RPMI8226 (cell line): ENCODE data around the gene NATD1.

Experiments used
- DNase-seq: peaks from one replicate; pipeline ENCODE4 v3.0.0-alpha.2; 2015

NATD1 gene

DNA sequence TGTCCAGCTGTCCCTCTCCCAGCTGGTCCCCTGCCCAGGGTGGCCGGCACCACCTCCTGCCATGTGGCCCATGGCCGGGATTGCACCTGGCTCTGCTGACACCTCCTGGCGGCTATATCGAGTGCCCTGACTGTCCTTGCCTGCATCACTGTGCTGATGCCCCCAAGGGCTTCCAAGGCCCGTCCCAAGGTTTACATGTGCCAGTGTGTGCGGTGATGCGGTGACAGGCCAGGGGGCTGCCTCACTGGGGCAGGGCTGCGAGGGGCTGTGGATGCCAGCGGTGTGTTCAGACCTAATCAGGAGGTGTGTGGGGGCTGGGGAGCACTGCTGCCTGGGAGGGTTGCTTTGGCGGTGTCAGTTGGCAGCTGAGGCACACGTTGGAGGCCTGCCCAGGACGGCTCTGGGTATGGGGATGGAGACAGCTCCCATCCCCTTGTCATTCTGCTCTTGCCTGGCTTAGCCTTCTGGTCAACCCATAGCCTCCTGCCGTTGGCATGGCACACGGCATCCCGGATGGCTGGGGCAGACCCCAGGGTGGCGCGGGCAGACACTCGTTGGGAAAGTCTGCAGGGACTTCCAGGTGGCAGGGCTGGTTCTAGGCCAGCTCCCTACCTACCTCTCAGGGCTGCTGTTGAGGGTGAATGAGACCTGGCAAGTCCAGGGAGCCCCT, 36.8 kb upstream of the NATD1 start:
- DNase-seq = no peak

DNA sequence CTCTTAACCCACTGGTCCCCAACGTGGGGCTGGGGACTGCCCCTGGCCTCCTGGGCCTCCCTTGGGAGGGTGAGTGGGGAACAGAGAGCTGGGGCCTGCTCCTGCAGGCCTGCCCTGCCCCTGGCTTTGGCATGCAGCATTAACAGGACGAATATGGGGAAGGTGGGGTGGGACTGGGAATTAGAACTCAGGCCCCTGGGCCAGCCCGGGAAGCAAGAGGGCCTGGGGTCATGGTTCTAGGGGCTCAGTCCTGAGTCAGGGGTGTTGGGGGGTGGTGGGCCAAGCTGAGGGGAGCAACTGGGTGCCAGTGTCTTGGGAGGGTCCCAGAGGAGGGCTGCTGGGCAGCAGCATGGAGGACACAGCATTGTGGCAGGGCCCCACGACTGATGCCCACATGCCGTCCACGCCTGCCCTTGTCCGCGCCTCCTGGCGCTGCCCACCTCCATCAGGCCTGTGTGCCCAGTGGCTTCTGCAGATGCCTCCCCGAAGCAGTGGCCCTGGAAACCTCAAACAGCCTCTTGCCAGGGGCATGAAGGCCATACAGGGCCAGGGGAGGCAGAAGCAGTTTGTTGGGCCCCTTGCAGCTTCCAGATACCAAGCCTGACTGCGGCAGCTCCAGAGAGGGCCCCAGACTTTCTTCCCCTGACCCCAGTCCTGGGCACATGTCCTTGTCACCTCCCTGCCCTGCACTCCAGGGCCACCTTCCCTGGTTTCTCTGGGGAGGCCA, 36.1 kb upstream of the NATD1 start:
- no peak for DNase-seq

DNA sequence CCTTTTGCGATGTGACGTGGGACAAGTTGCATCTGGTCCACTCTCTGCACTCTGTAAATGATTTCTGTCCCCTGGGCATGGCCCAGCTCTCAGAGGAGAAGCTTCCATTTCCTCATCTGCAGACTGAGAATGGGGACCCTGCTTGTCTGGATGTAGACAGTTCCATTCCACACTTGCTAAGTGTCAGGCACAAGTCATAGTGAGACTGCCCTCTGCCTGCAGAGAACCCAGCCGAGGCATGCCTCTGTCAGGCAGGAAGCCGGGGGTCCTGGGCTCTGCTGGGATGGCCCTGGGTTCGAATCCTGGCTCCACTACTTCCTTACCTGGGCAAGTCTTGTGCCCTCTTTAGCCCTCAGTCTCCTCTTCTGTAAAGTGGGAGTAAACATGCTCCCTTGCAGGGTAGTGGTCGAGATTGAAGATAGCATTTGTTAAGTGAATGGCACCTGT, 35.4 kb upstream of the NATD1 start:
- peak; percentile 37 for DNase-seq

GRCh38 chr17:21287703-21288449, 34.7 kb upstream of the NATD1 start:
- DNase-seq = peak; percentile 95

DNA sequence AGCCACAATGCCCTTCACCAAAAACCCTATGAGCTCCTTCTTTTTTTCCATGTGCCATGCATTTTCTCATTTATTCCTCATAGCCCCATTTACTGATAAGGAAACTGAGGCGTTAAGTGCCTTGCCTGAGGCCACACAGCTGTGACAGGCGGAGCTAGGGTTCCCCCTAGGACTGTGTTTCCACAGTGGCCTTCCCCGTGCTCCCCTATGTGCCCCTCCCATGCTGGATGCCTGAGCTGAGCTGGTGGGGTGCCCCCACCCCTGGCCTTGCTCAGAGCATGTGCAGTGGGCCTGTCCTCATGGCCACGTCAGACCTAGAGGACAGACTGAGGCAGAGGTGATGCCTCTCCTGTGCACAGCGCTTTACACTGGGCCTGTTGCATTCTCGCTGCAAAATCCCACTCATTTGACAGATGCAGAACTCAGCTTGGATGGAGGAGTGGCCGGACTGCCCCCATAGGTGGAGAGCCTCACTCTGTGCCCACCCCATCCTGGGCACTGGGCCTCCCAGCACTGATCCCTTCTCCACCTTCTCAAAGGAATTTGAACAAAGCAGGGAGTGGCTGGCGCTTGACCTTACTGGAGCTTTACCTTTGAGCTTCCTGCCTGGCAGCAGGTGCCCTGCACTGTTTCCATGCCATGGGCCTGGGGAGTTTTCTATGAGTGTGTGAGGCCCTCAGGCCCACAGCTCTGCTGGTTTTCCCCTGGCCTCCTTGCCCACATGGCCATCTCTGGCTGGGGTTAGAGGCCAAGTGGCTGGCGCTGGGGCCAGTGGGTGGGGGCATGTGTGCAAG, 33.9 kb upstream of the NATD1 start:
- no peak for DNase-seq

- DNase-seq = peak; percentile 22
These were observed 33.0 kb upstream of the NATD1 start for GRCh38 chr17:21286066-21286770.

- DNase-seq = peak; percentile 25
These were observed 32.2 kb upstream of the NATD1 start for GRCh38 chr17:21285164-21286065.

GRCh38 chr17:21284319-21285163, 31.3 kb upstream of the NATD1 start, which contains the start of gene MAP2K3:
Gene MAP2K3, plus strand, starts transcription at chr17:21284711. Its CDS starts 210 bp downstream, at chr17:21284921.
- DNase-seq = peak; percentile 97

DNA sequence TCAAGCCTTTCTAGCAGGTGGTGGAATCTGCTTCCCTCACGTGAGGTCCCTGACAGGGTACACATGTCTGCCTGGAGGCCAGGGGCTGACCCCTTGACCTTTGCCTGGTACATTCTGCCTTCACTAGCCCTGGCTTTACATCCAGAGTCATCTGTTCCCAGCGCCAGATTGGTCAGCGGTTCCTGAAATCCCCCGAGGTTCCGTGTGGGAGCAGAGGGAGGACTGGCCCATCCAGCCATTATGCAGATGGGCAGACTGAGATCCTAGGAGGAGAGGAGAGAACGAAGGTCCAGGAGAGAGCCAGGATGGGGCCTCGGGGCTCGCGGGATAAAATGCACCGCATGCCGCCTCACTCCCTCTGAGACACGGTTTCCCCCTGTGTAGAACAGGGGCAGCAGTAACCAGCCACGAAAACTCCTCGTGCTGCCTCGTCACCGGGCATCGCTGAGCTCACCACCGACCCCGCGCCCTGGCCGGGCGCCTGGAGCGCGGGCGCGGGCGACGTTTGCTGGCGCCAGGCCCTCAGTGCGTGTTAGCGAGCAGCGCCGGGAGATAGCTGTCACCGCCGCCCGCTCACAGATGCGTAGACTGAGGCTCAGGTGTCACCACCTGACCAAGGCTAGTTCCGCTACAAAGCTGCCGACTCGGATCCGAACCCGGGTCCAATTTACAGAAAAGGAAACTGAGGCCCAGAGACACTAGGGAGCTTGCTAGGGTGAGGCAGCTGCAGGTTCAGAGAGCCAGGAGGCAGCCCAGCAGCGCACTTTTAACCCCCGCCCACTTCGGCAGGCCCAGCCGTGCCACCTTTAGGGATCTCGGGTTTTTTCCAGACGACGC, 30.5 kb upstream of the NATD1 start:
- DNase-seq = peak; percentile 7

- DNase-seq = no peak
These were observed 29.6 kb upstream of the NATD1 start for GRCh38 chr17:21282850-21283249.

DNA sequence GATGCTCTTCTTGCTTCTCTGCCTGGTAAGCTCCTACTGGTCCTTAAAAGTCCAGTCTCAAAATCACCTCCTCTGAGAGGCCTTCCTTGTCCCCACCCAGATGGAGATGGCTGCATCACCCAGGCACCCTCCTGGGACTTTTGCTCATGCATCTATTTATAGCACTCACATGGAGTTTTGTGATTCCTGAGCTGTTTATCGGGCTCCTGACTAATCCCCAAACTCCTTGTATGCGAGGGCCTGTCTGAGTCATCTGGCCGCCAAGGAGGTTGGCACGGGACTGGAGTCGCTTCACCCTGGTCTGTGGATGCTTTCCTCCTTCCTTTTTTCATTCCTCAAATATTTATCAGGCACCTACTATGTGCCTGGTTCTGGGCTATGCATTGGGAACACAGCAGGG, 29.0 kb upstream of the NATD1 start:
- DNase-seq = no peak

GRCh38 chr17:21280081-21280518, 26.9 kb upstream of the NATD1 start:
- DNase-seq = peak; percentile 85

DNA sequence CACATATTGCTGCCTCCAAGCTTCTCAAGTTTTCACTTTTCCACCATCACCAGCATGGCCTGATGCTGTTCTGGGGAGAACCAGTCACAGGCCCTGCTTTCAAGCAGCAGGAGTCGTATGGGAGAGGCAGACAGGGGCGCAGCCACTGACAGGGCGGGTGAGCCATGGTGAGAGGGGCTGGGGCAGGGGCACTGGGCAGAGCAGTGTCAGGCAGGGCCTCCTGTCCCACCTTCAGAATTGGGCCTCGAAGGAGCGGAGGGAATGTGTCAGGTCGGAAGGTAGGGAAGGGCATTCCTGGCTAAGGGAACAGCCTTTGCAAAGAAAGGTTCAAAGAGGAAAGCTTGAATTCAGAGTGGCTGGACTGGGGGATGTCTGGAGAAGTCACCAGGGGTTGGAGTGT, 26.4 kb upstream of the NATD1 start:
- no peak for DNase-seq

DNA sequence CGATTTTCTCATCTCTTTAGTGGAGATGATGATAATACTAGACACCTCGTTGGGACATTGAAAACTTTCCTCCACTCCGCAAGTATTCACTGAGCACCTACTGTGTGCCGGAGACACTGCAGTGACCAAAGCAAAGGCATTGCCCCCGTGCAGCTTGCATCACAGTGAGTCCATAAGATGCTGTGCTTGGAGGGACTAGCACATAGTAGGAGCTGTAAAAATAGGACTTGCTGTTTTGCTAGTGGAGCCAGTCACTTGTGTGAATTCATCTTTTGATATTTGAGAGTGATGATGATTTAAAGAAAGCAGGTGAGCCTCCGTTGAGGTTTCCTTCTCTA, 26.0 kb upstream of the NATD1 start:
- no peak for DNase-seq

DNA sequence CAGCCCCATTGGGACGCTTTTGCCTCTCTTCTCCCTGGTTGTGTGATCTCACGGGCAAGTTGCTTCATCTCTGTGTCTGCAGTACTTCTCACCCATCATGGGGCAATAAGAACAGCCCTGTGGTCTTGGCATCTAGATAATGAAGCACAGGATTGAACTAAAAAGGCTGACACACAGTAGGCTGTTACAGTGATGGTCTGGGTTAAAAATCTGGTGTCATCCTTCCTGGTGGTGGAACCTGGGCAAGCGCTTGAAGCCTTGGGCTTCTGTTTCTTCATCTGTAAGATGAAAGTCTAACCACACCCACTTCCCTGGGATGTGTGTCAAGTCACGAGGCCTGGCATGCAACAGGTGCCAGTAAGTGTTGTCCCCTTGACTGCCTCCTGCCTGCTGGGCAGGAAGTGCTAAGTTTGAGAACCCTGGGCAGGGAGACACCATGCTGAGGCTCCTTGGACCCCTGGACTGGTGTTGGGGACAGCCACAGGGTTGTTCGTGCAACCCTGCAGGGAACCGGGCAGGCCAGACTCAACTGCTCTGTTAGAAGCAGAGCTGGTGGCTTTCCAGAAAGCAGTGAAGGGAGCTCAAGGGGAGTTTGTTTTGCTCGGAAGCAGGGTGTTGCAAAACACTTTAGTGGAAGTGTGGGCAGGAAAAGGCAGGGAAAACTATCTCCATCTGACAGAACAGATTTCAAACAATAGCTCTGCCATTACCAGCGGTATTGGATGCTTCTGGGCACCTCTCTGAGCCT, 25.4 kb upstream of the NATD1 start:
- peak; percentile 71 for DNase-seq

DNA sequence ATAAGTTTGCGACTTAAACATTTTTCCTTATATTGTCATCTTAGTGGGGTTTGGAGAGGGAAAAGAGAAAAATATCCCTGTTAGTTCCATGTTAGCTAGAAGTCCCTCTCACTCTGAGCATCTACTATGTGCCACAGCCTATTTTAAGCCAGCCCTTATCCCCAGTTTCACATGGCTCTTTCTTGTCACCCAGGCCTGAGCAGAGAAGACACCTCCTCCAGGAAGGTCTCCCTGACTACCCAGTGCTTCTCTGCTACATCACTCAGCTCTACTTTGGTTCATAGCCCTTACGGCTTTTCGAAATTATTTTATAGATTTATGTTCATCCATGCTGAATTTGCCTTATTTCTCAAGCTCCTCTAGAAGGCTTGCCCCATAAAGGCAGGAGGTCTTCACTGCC, 24.1 kb upstream of the NATD1 start:
- peak; percentile 1 for DNase-seq

GRCh38 chr17:21276264-21276588, 23.0 kb upstream of the NATD1 start:
- DNase-seq = no peak

GRCh38 chr17:21275579-21276263, 22.5 kb upstream of the NATD1 start:
- peak; percentile 92 for DNase-seq
